HepG2 (cell line): ENCODE data around the gene DYNC1I2. TPM values are rescaled to one million over a fixed set of nuclear protein-coding genes. Genes with fewer than 3 reads are reported as not detected.

Experiments used
- FIP1L1 ChIP-seq: fragments of 200-400 bp; formaldehyde crosslinking; IDR thresholded peaks from 2 replicates; pipeline ENCODE4 v1.6.1; 2018; ENCODE audit warnings: low read depth, mild to moderate bottlenecking, low read length, moderate library complexity, borderline replicate concordance; ENCODE audit not compliant: insufficient read depth
- GATAD2A ChIP-seq: IDR thresholded peaks from 2 replicates; pipeline ENCODE4 v1.6.1; 2016
- HIC2 ChIP-seq: sonication (generic); formaldehyde crosslinking; IDR thresholded peaks from 2 replicates; pipeline ENCODE4 v1.9.0; 2022; ENCODE audit warnings: low read depth, missing genetic modification reagents
- HMGA1 ChIP-seq: sonication (generic); formaldehyde crosslinking; conservative IDR thresholded peaks from 2 replicates; pipeline ENCODE4 v1.4.0; 2020; ENCODE audit warnings: missing genetic modification reagents
- MEIS1 ChIP-seq: sonication (generic); formaldehyde crosslinking; IDR thresholded peaks from 2 replicates; pipeline ENCODE4 v1.9.0; 2021; ENCODE audit warnings: mild to moderate bottlenecking, missing genetic modification reagents, moderate library complexity, borderline replicate concordance
- MXI1 ChIP-seq: IDR thresholded peaks from 3 replicates; pipeline ENCODE4 v1.6.1; 2012; ENCODE audit warnings: low read depth, low read length, inconsistent platforms, borderline replicate concordance
- REL ChIP-seq: sonication (generic); formaldehyde crosslinking; conservative IDR thresholded peaks from 2 replicates; pipeline ENCODE4 v1.8.0; 2022; ENCODE audit warnings: mild to moderate bottlenecking, missing genetic modification reagents, moderate library complexity
- SAP130 ChIP-seq: IDR thresholded peaks from 2 replicates; pipeline ENCODE4 v1.6.1; 2016; ENCODE audit warnings: low read depth
- SKI ChIP-seq: fragments of 450-650 bp; IDR thresholded peaks from one replicate; pipeline ENCODE4 v1.6.1; 2018; ENCODE audit warnings: mild to moderate bottlenecking; ENCODE audit not compliant: partially characterized antibody
- SOX13 ChIP-seq, 3 experiments: fragments of 450-650 bp in 1 of 3; sonication (generic) in 1 of 3; formaldehyde crosslinking in 1 of 3; IDR thresholded peaks in 2 of 3; conservative IDR thresholded peaks in 1 of 3; 2 replicates each; pipeline versions ENCODE4 v1.5.0 to v1.6.1; 2016 to 2020; ENCODE audit warnings: antibody characterized with exemption in 1 of 3, mild to moderate bottlenecking in 1 of 3, missing compliant biosample characterization in 1 of 3, missing genetic modification reagents in 1 of 3, moderate library complexity in 1 of 3
- UBTF ChIP-seq: sonication (generic); formaldehyde crosslinking; IDR thresholded peaks from 2 replicates; pipeline ENCODE4 v1.4.0; 2020; ENCODE audit warnings: mild to moderate bottlenecking, missing genetic modification reagents
- ZNF468 ChIP-seq: sonication (generic); formaldehyde crosslinking; IDR thresholded peaks from 2 replicates; pipeline ENCODE4 v1.8.0; 2022; ENCODE audit warnings: mild to moderate bottlenecking, moderate library complexity, missing genetic modification reagents
- ZNF878 ChIP-seq: sonication (generic); formaldehyde crosslinking; IDR thresholded peaks from 2 replicates; pipeline ENCODE4 v1.8.1; 2023; ENCODE audit warnings: mild to moderate bottlenecking, missing genetic modification reagents, moderate library complexity
- ZSCAN29 ChIP-seq: sonication (generic); formaldehyde crosslinking; conservative IDR thresholded peaks from 2 replicates; pipeline ENCODE4 v1.4.0; 2020; ENCODE audit warnings: mild to moderate bottlenecking, missing genetic modification reagents
- polyA plus RNA-seq, 8 experiments: library from polyadenylated mRNA; depleted of rRNA in 3 of 8; stranded (reverse) in 7 of 8; unstranded in 1 of 8; fragments of >200 nt; fragmentation: Illumina TruSeq in 4 of 8; extraction: Trizol in 4 of 8; gene quantifications; 2 replicates each; pipeline versions ENCODE4 v1.2.1 to v1.2.3, GENCODE V29; 2011 to 2016; ENCODE audit warnings: low read depth in 4 of 8, missing spikeins in 1 of 8, mixed read lengths in 1 of 8; ENCODE audit not compliant: insufficient read depth in 1 of 8
- total RNA-seq, 5 experiments: library from RNA; depleted of rRNA; stranded (reverse); fragments of >200 nt; fragmentation: Illumina TruSeq; extraction: Trizol; gene quantifications; 2 replicates each; pipeline ENCODE4 v1.2.3, GENCODE V29; 2016; ENCODE audit warnings: low read depth in 1 of 5
- TF ChIP-seq, protein P1 (sequence below): sonication (generic); formaldehyde crosslinking; IDR thresholded peaks from 2 replicates; pipeline ENCODE4 v1.4.0; 2020; ENCODE audit warnings: missing genetic modification reagents, borderline replicate concordance
- TF ChIP-seq, protein P2 (sequence below): sonication (generic); formaldehyde crosslinking; IDR thresholded peaks from 2 replicates; pipeline ENCODE4 v1.4.0; 2020; ENCODE audit warnings: missing genetic modification reagents

The DYNC1I2 gene
- total and polyA plus RNA-seq, 2 of the 13 experiments (the other 11 are each of a cell fraction or from before 2014, with no cell fraction given), result 84.0 to 99.8 TPM

DNA sequence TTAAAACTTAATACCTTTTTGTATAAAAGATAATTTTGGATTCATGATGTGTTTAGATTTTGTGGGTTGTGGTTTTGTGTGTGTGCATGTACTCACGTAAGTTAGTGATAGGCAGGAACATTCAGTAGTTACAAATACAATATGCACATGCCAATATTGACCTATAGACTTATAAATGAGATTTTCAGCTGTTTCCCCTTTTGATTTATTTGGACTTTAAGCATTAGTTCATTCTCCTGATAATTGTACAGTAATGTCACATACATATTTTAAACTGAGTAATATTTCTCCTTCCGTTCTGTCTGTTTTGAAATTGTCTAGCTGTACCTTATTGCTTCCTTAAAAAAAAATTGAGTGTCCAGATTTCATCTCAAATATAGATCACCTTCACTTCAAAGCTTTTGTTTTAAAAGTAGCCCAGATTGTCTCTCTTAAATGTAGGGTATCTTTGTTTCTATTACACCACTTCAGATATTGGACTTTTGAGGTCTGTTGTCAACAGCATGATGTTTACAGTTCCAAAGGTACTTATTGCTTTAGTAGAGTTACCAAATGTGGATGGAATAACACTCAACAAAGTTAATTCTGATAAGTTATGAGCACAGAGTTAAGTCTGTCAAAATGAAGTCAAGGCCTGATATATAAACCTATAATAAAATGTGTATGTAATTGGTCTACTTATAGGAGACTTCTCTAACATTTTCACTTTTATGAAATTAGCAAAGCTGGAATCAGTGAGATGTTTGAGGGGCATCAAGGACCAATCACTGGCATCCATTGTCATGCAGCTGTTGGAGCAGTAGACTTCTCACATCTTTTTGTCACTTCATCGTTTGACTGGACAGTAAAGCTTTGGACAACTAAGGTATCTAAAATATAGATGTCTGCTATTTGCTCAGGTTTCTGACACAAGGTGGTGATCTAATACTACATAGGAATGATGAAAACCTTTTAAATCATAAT lies 42.0 kb downstream of the DYNC1I2 start (continued):
- TF ChIP-seq, protein P1, sequence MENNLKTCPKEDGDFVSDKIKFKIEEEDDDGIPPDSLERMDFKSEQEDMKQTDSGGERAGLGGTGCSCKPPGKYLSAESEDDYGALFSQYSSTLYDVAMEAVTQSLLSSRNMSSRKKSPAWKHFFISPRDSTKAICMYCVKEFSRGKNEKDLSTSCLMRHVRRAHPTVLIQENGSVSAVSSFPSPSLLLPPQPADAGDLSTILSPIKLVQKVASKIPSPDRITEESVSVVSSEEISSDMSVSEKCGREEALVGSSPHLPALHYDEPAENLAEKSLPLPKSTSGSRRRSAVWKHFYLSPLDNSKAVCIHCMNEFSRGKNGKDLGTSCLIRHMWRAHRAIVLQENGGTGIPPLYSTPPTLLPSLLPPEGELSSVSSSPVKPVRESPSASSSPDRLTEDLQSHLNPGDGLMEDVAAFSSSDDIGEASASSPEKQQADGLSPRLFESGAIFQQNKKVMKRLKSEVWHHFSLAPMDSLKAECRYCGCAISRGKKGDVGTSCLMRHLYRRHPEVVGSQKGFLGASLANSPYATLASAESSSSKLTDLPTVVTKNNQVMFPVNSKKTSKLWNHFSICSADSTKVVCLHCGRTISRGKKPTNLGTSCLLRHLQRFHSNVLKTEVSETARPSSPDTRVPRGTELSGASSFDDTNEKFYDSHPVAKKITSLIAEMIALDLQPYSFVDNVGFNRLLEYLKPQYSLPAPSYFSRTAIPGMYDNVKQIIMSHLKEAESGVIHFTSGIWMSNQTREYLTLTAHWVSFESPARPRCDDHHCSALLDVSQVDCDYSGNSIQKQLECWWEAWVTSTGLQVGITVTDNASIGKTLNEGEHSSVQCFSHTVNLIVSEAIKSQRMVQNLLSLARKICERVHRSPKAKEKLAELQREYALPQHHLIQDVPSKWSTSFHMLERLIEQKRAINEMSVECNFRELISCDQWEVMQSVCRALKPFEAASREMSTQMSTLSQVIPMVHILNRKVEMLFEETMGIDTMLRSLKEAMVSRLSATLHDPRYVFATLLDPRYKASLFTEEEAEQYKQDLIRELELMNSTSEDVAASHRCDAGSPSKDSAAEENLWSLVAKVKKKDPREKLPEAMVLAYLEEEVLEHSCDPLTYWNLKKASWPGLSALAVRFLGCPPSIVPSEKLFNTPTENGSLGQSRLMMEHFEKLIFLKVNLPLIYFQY (CRISPR knock-in tag), result no peak
- no peak for TF ChIP-seq MXI1
- TF ChIP-seq FIP1L1, result no peak
- TF ChIP-seq, protein P2, sequence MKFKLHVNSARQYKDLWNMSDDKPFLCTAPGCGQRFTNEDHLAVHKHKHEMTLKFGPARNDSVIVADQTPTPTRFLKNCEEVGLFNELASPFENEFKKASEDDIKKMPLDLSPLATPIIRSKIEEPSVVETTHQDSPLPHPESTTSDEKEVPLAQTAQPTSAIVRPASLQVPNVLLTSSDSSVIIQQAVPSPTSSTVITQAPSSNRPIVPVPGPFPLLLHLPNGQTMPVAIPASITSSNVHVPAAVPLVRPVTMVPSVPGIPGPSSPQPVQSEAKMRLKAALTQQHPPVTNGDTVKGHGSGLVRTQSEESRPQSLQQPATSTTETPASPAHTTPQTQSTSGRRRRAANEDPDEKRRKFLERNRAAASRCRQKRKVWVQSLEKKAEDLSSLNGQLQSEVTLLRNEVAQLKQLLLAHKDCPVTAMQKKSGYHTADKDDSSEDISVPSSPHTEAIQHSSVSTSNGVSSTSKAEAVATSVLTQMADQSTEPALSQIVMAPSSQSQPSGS (CRISPR knock-in tag), result no peak
- TF ChIP-seq ZNF878 (CRISPR knock-in tag), result 0 out of 2 replicates have a peak, but pooled peaks have one; percentile 55
- TF ChIP-seq ZNF468, result no peak
- peak; percentile 38; the same call in 1 of the 2 replicates for TF ChIP-seq SOX13 (IDR thresholded peaks at IDR 0.05)
- peak in 1 of 2 experiments; percentile 93; a peak in 2 of 4 replicates for TF ChIP-seq SOX13 (CRISPR knock-in tag; conservative IDR thresholded peaks at IDR 0.05 in 1 of 2, IDR thresholded peaks at IDR 0.05 in 1 of 2)
- no peak for TF ChIP-seq HMGA1 (CRISPR knock-in tag)
- TF ChIP-seq SKI, result peak; percentile 26
- TF ChIP-seq UBTF (CRISPR knock-in tag), result no peak
- TF ChIP-seq MEIS1 (CRISPR knock-in tag), result no peak
- TF ChIP-seq HIC2, result no peak
- TF ChIP-seq REL (CRISPR knock-in tag), result no peak
- TF ChIP-seq GATAD2A, result peak; percentile 97
- TF ChIP-seq ZSCAN29 (CRISPR knock-in tag), result peak; percentile 58; the same call in 1 of the 2 replicates
- no peak for TF ChIP-seq SAP130
